ENCODE results near the gene SOX8.

Gene SOX8

GRCh38 chr16:1027501-1027815, 45.9 kb downstream of the SOX8 start:
- no peak for DNase-seq

- DNase-seq = no peak
These were observed 46.5 kb downstream of the SOX8 start for GRCh38 chr16:1028056-1028455.

GRCh38 chr16:1028524-1029258, 47.1 kb downstream of the SOX8 start:
- DNase-seq = no peak

GRCh38 chr16:1029259-1029545, 47.6 kb downstream of the SOX8 start:
- no peak for DNase-seq

GRCh38 chr16:1030473-1030901, 48.9 kb downstream of the SOX8 start:
- no peak for DNase-seq

- no peak for DNase-seq
These were observed 50.1 kb downstream of the SOX8 start for GRCh38 chr16:1031666-1032065.

- DNase-seq = no peak
These were observed 51.0 kb downstream of the SOX8 start for GRCh38 chr16:1032607-1033006.

- no peak for DNase-seq
These were observed 51.6 kb downstream of the SOX8 start for GRCh38 chr16:1033128-1033679.

- no peak for DNase-seq
These were observed 52.9 kb downstream of the SOX8 start for GRCh38 chr16:1034230-1035065.

- DNase-seq = no peak
These were observed 53.5 kb downstream of the SOX8 start for GRCh38 chr16:1035066-1035415.

- no peak for DNase-seq
These were observed 54.6 kb downstream of the SOX8 start for GRCh38 chr16:1036166-1036565.
